ENCODE data around the gene HSPD1. TPM values are rescaled to one million over a fixed set of nuclear protein-coding genes. Genes with fewer than 3 reads are reported as not detected.

The HSPD1 gene
- total and polyA plus RNA-seq, 2 of the 13 experiments (the other 11 are each of a cell fraction or from before 2014, with no cell fraction given), result 685 to 2,610 TPM

DNA sequence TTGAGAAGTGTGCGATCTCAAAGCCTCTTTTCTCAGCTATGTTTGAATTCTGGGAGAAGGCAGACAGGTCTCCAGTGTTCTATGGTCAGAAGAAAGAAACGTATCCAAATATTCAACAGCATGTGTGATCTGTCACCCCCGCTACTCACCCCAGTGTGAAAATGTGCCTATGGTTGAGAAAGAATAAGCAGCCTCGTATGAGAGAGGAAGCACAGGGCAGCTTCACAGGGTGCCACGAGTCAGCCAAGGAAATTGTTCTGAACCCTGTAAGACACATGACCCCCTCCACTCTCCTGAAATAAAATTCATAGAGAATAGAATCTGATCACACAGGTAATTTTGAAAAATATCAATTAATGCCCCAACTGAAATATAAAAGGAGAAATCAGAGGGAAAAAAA, 56.8 kb downstream of the HSPD1 start:
- Histone ChIP-seq H3K27ac (ENCODE audit: extremely low read length, insufficient read depth, low read length) (no peak overlapping the region), H2AFZ (ENCODE audit: low read length) (no peak overlapping the region), H3K4me2 (ENCODE audit: low read depth, low read length) (no peak overlapping the region), H3K79me2 (ENCODE audit: insufficient read depth, low read length) (no peaks in the 10 kb centered on the region), H4K20me1 (ENCODE audit: insufficient read depth, low read length) (no peaks in the 10 kb centered on the region), H3K27me3 (ENCODE audit: control insufficient read depth in 1 of 2, insufficient read depth in 2 of 2, low read length in 2 of 2) (no peaks in the 10 kb centered on the region), H3K4me3 (replicated peaks in 1 of 3; ENCODE audit: insufficient read depth in 1 of 3, low read depth in 2 of 3, low read length in 3 of 3) (no peak overlapping the region), H3K9me3 (ENCODE audit: low read length) (no peaks in the 10 kb centered on the region), H3K36me3 (replicated peaks in 1 of 2; ENCODE audit: control insufficient read depth in 1 of 2, insufficient read depth in 2 of 2, low read length in 2 of 2) (no peaks in the 10 kb centered on the region), H3K4me1 (ENCODE audit: insufficient read depth, low read length) (peaks cover 7% of the 10 kb centered on the region; the same call in 1 of the 2 replicates), H3K9ac (ENCODE audit: insufficient read depth, low read depth, low read length) (no peak overlapping the region)
- 51% methylated on average over 5 of the region's 5 CpGs for WGBS (ENCODE audit: low lambda C conversion rate)
- intact Hi-C loops (cut with micrococcal nuclease; ENCODE audit: unreplicated experiment), result no loop called here
- ChIA-PET POLR2A (interaction anchor here (1.8 to 14.3 kb wide), 2 partner anchors 9 to 57 kb away, joined by 5 to 306 read pairs; partner anchors contain the start of genes COQ10B, HSPD1 and HSPE1), CTCF (ENCODE audit: low intra/inter-chr PET ratio, low total read pairs) (no interaction called here)
- TF ChIP-seq ZNF484 (CRISPR knock-in tag; IDR thresholded peaks at IDR 0.05; ENCODE audit: borderline replicate concordance, low read depth) (no peak), NFE2 (CRISPR knock-in tag; IDR thresholded peaks at IDR 0.05) (no peak), ZNF20 (CRISPR knock-in tag; IDR thresholded peaks at IDR 0.05) (no peak), PITX1 (CRISPR knock-in tag; IDR thresholded peaks at IDR 0.05) (no peak), ZNF652 (CRISPR knock-in tag; IDR thresholded peaks at IDR 0.05; ENCODE audit: borderline replicate concordance, low read depth) (no peak), JARID2 (CRISPR knock-in tag; IDR thresholded peaks at IDR 0.05; ENCODE audit: insufficient replicate concordance) (no peak), TCF12 (IDR thresholded peaks at IDR 0.05) (no peak), TCF12 (CRISPR knock-in tag; IDR thresholded peaks at IDR 0.05) (no peak), ZNF720 (CRISPR knock-in tag; IDR thresholded peaks at IDR 0.05) (no peak), ZNF460 (CRISPR knock-in tag; IDR thresholded peaks at IDR 0.05; ENCODE audit: borderline replicate concordance) (no peak), NCOA1 (CRISPR knock-in tag; IDR thresholded peaks at IDR 0.05) (no peak), RBFOX2 (IDR thresholded peaks at IDR 0.05; ENCODE audit: low read depth, low read length) (no peak), PRDM10 (CRISPR knock-in tag; IDR thresholded peaks at IDR 0.05; ENCODE audit: low read depth) (no peak), TARDBP (CRISPR knock-in tag; IDR thresholded peaks at IDR 0.05) (no peak), NFATC3 (CRISPR knock-in tag; IDR thresholded peaks at IDR 0.05) (no peak), ZNF7 (CRISPR knock-in tag; IDR thresholded peaks at IDR 0.05) (no peak), RORA (CRISPR knock-in tag; IDR thresholded peaks at IDR 0.05) (no peak), HMG20B (CRISPR knock-in tag; conservative IDR thresholded peaks at IDR 0.05) (no peak), HMGA1 (CRISPR knock-in tag; conservative IDR thresholded peaks at IDR 0.05) (no peak)
- TF ChIP-seq, protein P1, sequence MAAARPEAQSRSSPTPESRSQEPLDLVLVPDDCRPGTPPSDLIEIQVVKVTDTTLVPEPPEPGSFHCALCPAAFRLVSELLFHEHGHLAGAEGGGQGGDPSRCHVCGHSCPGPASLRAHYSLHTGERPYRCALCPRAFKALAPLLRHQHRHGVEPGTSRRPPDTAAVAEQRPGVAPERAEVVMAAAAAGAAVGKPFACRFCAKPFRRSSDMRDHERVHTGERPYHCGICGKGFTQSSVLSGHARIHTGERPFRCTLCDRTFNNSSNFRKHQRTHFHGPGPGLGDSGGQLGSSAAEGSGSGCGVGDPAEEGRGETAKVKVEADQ (CRISPR knock-in tag; IDR thresholded peaks at IDR 0.05; ENCODE audit: borderline replicate concordance), result no peak
- TF ChIP-seq, protein P2, sequence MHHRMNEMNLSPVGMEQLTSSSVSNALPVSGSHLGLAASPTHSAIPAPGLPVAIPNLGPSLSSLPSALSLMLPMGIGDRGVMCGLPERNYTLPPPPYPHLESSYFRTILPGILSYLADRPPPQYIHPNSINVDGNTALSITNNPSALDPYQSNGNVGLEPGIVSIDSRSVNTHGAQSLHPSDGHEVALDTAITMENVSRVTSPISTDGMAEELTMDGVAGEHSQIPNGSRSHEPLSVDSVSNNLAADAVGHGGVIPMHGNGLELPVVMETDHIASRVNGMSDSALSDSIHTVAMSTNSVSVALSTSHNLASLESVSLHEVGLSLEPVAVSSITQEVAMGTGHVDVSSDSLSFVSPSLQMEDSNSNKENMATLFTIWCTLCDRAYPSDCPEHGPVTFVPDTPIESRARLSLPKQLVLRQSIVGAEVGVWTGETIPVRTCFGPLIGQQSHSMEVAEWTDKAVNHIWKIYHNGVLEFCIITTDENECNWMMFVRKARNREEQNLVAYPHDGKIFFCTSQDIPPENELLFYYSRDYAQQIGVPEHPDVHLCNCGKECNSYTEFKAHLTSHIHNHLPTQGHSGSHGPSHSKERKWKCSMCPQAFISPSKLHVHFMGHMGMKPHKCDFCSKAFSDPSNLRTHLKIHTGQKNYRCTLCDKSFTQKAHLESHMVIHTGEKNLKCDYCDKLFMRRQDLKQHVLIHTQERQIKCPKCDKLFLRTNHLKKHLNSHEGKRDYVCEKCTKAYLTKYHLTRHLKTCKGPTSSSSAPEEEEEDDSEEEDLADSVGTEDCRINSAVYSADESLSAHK (CRISPR knock-in tag; IDR thresholded peaks at IDR 0.05; ENCODE audit: borderline replicate concordance), result no peak
- in situ Hi-C loops (cut with HindIII; ENCODE audit: extremely low pct_ligation_motif_present, low pct_unique_long_range_greater_than_20kb), result no loop called here
- no TSS peak for BruUV-seq (replicated peaks)
- ATAC-seq (no peak), FAIRE-seq (no peak), DNase-seq (ENCODE audit: low spot score) (no peak)
